HCEC 1CT (cell line): ENCODE data around the gene FTCD.
"Not testable (repeated sequence)": the region's sequence is repeated elsewhere in the genome, so short reads cannot be mapped to it uniquely, and the experiment has no call there.

Experiments
- DNase-seq: peaks from one replicate; pipeline ENCODE4 v3.0.0-alpha.2; 2017

Gene FTCD

DNA sequence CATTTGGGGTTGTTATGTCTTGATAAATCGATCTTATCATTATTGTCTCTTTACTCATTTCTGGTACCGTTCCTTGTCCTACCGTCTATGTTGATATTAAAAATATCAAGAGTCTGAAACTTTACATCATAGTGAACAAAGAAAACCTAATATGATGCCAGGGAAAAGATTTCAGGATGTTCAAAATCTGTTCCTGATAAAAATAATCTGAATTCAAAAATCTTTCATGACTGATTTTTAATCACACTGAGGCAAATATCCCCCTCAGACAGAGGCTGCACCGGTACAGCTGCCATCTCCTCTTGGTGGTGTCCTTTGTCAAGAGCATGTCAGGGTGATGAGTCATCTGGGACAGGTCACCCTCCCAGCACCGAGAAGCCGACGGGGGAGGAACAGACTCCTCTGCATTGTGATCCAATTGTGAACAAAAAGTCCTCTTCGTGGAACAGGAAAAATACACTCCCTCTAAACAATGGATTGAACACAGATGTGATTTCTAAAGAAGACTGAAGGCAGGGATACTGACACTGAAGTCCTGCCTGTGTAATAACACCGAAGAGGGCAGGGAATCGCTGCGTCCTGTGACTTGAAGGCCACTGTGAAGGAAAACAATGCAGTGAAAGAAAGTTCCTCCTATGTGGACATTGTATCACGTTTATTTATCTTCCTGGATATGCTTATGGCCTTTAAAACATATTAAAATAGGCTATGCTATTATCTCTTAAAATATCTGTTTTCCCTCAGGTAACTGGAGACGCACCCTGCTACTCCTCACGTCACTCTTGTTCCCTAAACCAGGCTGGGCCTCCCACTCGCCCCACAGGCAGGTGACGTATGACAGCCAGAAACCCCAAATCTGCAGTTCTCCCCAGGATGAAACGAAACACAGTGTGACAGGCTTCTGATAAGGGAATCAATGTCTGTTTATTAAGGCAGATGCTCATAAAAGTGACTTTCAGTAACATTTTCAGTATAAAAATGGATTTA, 33.1 kb upstream of the FTCD start:
- peak; percentile 35 for DNase-seq

DNA sequence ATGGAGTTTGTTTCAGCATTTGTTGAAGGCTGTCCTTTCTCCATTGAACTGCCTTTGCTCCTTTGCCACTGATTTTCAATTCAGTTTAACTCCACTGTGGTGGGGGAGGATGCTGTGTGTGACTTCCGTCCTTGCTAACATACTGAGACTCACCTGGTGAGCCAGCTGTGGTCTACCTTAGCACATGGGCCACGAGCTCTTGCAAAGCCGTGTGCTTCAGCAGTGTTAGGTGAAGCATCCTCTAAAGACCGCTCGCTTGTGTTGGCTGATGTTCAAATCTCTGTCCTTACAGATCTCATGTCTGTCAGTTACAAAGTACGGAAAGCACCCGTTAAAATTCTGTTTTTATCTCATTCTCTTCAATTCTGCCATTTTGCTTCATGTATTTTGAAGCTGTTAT, 32.4 kb upstream of the FTCD start:
- DNase-seq, result no peak

DNA sequence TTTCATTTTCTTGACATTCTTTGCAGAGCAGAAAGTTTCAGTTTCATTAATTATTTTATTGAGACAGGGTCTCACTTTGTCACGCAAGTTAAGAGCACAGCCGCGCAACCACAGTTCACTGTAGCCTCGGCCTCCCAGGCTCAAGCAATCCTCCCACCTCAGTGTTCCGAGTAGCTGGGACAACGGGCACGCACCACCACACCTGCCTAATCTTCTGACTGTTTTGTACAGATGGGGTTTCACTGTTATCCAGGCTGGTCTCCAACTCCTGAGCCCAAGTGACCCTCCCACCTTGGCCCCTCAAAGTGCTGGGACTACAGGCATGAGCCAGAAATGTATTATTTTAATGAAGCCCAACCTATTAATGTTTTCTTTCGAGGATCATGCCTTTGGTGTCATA, 31.9 kb upstream of the FTCD start:
- no peak for DNase-seq

DNA sequence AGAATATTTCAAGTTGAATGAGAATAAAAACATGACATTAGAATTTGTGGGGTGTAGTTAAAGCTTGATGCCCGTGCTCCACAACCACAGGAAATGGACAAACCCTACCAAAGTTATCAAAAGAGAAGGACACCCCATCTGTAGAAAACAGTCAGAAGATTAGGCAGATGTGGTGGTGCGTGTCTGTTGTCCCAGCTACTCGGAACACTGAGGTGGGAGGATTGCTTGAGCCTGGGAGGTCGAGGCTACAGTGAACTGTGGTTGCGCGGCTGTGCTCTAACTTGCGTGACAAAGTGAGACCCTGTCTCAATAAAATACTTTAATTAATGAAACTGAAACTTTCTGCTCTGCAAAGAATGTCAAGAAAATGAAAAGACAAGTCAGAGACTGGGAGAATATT, 30.3 kb upstream of the FTCD start:
- no peak for DNase-seq

DNA sequence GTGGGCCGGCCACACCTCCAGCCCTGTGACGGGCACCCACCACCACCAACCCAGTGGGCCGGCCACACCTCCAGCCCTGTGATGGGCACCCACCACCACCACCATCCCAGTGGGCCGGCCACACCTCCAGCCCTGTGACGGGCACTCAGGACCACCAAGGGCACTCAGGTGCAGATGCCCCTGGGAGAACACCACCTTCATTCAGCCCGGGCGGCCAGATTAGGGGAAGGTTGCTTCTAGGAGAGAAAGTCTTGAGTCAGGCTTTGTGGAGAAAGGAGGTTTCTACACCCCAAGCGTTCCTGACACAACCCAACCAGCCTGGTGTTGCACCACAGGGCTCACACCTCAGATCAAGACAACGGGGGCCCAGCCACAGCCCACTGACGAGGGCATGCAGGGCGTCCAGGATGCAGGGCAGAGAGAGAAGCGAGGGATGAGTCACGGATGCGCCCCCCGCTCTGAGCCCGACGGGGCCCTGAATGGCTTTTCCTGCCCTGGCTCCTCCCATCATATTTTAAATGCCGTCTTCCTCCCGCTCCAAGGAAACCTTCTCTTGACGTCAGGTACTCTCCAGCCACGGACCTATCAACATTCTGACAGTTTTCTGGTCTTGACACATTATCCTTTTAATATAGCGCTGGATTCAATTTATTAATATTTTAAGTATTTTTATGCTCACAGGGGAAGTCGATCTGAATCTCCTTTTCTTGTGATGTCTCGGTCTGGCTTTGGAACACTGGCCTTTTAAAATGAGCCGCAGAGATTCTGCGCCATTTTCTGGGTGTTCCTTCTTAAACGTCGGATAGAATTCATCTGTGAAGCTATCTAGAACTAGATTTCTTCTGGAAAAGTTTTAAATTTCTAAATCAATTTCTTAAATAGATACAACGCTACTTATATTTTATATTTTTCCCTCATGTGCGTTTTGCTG, 29.5 kb upstream of the FTCD start:
- DNase-seq, result peak; percentile 38

DNA sequence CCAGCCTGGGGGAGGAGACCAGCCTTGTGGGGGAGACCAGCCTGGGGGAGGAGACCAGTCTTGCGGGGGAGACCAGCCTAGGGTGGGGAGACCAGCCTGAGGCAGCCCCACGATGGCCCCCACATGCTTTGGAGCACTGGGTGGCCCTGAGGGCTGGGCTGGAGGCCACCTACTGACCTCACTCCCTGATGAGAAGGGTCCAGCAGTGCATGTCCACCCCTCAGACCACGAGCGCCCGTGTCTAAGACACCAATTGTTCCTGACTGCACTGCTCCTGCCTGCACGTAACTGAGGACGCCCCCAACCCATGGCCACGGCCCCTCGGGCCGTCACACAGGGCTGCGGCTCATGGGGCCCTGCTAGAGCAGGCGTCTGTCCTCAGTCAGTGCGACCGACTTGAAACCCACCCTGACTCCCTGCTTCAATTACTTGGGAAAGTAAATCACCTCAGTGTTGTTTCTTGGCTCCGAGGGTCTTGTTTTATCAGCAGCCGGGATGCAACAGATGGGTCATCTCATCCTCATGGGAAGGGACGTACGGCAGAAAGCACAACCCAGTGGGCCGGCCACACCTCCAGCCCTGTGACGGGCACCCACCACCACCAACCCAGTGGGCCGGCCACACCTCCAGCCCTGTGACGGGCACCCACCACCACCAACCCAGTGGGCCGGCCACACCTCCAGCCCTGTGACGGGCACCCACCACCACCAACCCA, 28.7 kb upstream of the FTCD start, which contains the start of gene SPATC1L:
SPATC1L (minus strand) TSS at position 550 of the 715 bp plus-strand sequence. CDS start 1,643 bp downstream, outside the sequence.
- DNase-seq, result peak; percentile 55

DNA sequence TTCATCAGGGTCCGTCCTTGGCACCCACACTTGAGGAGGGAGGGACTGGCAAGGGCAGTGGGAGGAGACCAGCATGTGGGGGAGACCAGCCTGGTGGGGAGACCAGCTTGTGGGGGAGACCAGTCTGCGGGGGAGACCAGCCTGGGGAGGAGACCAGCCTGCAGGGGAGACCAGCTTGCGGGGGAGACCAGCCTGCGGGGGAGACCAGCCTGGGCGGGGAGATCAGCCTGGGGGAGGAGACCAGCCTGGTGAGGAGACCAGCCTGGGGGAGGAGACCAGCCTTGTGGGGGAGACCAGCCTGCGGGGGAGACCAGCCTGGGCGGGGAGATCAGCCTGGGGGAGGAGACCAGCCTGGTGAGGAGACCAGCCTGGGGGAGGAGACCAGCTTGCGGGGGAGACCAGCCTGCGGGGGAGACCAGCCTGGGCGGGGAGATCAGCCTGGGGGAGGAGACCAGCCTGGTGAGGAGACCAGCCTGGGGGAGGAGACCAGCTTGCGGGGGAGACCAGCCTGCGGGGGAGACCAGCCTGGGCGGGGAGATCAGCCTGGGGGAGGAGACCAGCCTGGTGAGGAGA, 28.0 kb upstream of the FTCD start:
- not testable (repeated sequence) for DNase-seq

DNA sequence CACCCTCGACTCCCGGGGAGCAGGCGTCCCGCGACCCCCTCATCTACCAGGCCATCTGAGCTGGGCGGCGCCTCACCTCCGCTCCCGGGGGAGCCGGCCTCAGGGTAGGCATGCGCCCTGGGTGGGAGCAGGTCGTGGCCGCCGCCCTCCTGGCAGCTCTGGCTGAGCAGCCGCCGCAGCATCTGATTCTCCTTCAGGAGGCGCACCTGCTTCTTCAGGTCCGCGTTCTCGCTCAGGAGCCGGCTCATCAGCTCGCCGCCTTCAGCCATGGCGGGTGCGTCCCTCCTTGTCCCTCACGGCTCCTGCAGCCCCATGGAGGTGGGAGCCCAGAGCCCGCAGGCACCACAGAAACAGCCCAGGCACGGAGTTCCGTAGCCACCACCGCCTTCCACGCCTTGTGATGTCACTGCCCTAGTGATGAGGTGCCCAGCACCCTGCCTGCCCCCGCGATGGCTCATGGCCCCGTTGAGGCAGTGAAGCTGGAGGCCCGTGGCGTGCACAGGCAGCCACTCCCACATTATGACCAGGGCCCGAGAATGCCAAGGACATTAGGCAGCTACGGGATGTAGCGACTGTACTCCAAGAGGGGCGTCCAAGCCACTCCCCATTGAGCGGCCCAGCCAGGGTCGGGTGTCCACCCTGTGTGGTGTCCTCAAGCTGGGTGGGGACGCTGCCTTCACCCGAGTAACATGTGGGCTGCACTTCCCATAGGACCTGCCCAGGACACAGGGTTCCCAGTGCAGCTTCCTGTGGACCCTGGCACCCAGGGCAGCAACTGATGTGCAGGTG, 27.4 kb upstream of the FTCD start:
- DNase-seq, result no peak

DNA sequence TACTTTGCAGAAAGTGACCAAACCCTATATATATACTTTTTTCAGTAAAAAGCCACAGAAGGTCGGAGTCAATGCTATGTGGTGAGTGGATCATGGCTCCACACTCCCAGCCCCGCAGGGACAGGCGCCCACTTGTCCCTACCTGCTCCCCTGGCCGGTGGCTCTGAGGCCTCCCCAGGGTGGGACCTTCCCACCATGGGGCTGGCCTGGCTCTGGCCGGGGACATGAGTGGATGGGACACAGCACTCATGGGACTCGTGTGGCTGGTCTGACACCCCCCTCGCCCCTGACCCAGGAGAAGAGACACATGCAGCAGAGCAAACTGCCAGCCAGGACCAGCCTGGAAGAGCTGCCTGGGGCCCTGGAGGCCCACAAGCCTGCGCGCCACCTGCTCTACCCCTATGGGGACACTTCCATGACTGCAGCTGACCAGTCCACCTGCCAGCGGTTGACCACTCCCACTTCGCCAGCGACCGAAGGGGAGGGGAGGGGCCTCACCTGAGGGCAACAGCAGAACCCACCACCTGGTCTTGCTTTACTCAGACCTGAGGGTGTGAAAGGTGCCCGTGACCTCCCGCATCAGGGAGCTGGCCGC, 26.7 kb upstream of the FTCD start:
- no peak for DNase-seq

DNA sequence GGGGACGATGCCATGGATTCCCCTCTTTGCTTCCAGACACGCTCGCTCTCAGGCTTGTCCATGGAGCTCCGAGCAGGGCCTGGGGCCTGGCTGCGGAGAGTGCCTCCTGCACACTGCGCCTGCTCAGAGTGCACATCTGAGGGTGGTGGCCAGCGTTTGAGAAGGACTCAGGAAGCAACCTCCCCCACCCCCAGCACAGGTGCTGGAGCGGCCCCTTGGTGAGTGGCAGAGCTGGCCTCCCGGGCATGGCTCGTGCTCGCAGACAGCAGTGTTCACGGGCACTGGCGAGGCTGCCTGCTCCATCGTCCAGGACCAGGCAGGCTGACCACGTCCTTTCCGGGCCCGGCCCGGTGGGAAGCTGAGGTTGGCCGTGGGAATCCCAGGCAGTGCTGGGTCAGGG, 26.1 kb upstream of the FTCD start:
- no peak for DNase-seq

DNA sequence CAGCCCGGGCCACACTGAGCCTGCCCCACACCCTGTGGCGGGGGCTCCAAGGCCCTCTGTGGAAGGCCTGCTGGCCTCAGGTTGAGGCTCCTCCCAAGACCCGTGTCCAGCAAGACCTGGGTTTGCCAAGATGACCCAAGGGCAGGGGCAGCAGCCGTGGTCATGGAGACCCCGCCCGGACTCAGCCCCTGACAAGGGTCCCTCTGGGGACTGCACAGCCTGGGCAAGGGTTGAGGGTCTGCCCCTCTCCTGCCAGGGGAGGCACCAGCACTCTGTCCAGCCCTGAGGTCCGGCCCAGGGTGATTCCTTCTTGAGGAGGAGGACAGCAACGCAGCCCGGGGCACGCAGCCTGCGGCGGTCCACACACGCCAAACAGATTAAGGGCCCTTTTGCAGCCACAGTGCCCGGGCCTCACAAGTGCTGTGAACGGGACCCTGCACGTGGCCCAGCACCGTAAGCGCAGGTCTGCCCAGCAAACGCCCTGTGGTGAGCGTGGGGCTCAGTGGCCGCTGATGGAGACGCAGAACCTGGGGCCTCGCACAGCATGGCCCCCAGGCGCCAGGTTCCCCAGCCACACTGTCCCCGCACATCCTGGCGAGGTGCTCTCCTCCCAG, 25.5 kb upstream of the FTCD start:
- no peak for DNase-seq

DNA sequence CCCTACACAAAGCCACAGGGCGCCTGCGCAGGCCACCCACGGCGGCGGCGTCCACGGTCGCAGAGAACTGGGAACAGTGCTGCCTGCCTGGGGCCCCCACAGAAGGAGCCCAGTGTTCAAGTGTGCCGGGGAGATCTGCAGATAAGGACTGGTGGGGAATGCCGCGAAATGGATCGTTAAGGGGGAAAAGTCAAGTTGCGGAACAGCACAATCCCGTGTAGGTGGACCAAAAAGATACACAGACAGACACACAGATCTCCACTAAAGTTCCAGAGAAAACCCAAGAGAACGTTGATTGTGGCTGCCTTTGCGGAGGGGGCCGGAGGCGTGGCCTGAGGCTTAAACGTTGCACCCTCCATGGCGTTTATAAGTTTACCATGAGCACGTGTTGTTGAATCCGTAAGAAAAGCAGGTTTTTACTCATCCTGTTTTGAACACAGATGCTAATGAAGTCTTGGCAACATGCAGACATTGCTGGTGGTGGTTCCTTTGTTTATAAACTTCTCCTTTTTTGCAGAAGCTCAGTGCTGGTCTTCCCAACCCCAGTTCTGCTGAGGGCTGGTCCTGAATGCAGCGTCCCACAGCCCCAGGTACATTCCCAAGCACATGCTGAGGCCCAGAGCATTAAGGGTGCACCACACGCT, 24.8 kb upstream of the FTCD start:
- DNase-seq, result no peak

DNA sequence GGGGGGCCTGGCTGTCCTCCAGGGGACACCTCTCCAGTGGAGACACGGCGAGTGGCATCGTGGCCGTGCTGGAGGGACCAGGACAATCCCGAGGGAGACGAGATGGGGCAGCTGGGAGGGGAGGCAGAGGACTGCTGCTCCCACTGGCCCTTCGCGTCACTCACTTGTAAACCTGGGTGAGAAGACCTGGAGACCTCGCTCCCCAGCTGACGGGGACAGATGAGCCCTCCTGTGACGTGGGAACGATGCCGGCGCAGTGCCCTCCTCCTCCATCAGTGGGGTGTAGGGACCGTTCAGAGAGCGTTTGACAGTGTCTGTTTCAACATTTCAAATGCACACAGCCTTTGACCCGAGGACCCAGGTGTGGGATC, 24.3 kb upstream of the FTCD start:
- DNase-seq, result no peak

DNA sequence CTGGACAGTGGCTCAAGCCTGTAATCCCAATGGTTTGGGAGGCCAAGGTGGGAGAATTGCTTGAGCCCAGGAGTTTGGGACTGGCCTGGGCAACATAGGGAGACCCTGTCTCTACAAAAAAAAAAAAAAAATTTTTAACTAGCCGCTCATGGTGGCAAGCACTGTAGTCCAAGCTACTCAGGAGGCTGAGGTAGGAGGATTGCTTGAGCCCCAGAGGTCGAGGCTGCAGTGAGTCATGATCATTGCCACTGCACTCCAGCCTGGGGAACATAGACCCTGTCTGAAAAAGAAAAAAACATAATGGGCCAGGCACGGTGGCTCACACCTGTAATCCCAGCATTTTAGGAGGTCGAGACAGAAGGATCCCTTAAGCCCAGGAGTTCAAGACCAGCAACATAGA, 23.6 kb upstream of the FTCD start:
- DNase-seq, result no peak

DNA sequence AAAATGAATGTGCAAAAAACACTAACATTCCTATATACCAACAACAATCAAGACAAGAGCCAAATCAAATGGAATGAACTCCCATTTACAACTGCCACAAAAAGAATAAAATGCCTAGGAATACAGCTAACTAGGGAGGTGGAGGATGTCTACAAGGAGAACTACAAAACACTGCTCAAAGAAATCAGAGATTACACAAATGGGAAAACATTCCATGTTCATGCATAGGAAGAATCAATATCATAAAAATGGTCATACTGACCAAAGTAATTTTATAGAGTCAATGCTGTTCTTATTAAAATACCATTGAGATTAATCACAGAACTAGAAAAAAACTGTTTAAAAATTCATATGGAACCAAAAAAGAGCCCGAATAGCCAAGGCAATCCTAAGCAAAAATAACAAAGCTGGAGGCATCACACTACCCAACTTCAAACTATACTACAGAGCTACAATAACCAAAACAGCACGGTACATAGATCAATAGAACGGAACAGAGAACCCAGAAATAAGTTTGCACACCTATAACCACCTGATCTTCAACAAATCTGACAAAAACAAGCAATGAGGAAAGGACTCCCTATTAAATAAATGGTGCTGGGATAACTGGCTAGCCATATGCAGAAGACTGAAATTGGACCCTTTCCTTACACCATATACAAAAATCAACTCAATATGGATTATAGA, 21.2 kb upstream of the FTCD start:
- not testable (repeated sequence) for DNase-seq

DNA sequence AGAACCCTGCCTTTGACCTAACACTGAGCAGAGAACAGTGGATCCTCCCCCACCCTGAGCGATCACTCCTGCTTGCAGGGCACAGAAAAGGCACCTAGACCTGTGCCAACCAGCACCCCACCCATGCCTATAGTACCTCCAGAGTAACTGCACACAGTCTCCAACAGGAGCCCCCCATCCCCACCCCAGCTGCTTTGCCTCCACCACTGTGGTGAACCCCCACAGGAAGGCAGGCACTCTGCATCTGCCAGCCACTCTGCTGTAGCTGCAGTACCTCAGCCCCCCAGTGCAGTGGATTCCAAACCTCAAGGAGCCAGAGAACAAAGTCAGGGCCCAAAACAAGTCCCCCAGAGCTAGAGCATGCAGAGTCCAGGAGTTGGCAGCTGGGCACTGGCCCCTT, 18.2 kb upstream of the FTCD start:
- no peak for DNase-seq

DNA sequence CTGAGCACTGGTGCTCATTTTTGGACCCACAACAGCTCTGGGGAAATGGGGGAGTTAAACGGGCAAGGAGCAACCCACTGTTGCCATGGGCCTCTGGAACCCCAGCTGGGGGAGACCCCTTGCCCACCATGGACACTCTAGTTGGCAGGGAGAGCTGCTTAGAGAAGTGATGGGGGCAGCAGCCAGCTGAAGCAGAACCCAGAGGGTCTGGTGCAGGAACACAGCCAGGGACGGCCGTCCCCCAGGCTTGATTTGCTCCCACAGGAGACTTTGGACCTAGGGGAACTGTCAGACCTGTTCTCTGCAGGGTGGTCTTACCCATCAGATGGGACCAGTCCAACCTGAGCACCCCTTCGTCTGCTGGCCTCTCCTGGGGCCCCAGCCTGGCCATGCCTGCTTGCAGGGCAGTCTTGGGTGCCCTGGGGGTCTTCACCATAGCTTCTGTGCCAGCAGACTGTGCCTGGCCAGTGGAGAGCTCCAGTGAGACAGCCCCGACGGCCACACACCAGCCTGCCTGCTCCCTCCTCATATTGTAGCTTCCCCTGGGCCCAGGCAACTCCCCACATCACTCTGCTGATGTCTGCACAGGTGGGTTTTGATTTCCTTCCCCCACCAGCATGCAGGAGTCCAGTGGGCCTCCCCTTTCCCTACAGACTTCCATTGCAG, 17.6 kb upstream of the FTCD start:
- no peak for DNase-seq

DNA sequence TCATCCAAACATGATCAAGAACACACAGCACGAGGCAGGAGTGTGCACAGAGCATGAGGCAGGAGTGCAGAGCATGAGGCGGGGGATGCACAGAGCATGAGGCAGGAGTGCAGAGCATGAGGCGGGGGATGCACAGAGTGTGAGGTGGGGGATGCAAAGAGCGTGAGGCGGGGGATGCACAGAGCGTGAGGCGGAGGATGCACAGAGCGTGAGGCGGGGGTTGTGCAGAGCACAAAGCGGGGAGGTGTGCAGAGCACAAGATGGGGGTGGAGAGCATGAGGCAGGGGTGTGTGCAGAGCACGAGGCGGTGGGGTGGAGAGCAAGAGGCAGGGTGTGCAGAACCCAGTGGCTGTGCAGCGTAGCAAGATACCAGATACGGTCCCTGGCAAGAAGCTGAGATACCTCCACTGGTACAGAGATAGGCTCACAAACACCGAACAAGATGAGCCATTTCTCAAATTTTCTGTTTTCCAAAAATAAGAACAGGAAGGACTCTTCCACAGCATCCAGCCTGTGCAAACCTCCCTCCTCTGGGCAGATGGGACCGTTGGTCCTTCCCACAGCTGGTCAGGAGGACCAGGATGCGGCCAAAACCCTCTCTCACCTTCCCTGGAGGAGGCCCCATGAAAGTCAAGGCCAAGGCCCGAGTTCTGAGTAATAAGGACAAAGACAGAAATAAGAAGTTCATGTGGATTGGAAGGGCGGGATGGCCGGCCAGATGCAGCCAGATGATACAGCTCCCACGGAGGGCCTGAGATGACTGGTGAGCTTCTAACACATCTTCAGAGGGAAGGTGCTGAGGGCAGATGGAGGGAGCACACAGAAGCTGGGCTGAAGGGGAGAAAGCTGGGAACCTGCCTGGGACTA, 16.9 kb upstream of the FTCD start:
- no peak for DNase-seq
